IPS-18a (cell line): ENCODE results near the gene PIK3CB.

ENCODE experiments used
- H3K27ac ChIP-seq: one replicate; pipeline ENCODE4 v1.5.1; 2013; ENCODE audit warnings: low read length
- H3K27me3 ChIP-seq: one replicate; pipeline ENCODE4 v1.6.1; 2013; ENCODE audit warnings: mild to moderate bottlenecking, low read length; ENCODE audit not compliant: control insufficient read depth, insufficient read depth
- H3K36me3 ChIP-seq: one replicate; pipeline ENCODE4 v1.6.1; 2013; ENCODE audit warnings: low read depth, low read length; ENCODE audit not compliant: control insufficient read depth
- H3K4me1 ChIP-seq: one replicate; pipeline ENCODE4 v1.6.1; 2013; ENCODE audit warnings: low read depth, low read length; ENCODE audit not compliant: control insufficient read depth
- H3K4me3 ChIP-seq: one replicate; pipeline ENCODE4 v1.5.1; 2013; ENCODE audit warnings: low read length
- H3K9ac ChIP-seq: one replicate; pipeline ENCODE4 v1.6.1; 2013; ENCODE audit warnings: mild to moderate bottlenecking, low read length, moderate library complexity
- H3K9me3 ChIP-seq: one replicate; pipeline ENCODE4 v1.6.1; 2013; ENCODE audit warnings: low read depth, low read length; ENCODE audit not compliant: control insufficient read depth

The PIK3CB gene

DNA sequence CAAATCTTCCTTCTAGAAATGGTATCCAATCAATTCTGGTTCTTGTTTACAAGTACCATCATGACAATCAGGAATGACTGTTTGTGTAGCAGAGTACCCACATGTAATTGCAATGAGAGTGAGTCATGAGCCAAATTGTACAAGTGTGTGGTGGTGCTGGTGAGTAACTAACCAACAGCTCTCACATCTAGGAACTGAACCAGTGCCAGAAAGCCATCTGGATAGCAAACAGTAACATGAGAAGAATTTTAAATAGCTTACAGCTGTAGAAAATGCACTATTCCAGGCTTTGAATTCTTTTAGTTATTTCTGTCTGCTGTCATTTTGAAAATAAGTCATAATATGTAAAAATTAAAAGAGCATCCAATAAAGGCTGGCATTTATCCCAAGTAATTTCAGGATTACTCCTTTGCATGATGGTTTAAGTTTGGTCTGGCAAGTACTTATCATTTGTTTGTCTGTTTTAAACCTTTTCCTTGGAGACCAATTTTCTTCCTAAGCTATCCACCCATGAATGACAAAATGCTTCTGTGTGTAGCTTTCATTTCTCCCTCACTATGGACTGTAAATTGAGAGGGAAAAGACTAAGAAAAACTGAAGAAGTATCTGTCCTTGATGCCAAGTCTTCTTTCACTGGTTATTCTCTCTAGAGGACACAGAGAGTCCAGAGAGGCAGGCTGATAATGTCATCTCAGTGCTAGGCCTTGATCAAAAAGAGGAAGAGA lies 60.0 kb downstream of the PIK3CB start:
- Histone ChIP-seq H3K27ac (no peak overlapping the region), H3K27me3 (no peaks in the 10 kb centered on the region), H3K36me3 (no peaks in the 10 kb centered on the region), H3K9ac (no peak overlapping the region), H3K4me1 (no peaks in the 10 kb centered on the region), H3K4me3 (no peak overlapping the region), H3K9me3 (no peaks in the 10 kb centered on the region)

DNA sequence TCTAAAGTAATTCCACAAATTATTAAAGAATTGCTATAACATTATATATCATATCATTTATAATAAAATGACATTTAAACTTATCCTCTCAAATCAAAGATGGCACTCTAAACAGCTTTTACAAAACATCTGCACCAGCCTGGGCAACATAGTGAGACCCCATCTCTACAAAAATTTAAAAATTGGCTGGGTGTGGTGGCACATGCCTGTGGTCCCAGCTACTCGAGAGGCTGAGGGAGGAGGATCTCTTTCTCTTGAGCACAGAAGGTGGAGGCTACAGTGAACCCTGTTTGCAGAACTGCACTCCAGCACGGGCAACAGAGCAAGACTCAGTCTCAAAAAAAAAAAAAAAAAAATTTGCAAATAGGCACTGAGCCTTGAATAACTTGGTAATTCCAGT lies 63.1 kb downstream of the PIK3CB start:
- no peaks in the 10 kb centered on the region for H3K36me3 ChIP-seq
- H3K4me1 ChIP-seq, result no peaks in the 10 kb centered on the region
- H3K27me3 ChIP-seq, result no peaks in the 10 kb centered on the region
- no peak overlapping the region for H3K4me3 ChIP-seq
- H3K9ac ChIP-seq, result no peak overlapping the region
- peaks cover 3% of the 10 kb centered on the region for H3K9me3 ChIP-seq
- H3K27ac ChIP-seq, result no peak overlapping the region

DNA sequence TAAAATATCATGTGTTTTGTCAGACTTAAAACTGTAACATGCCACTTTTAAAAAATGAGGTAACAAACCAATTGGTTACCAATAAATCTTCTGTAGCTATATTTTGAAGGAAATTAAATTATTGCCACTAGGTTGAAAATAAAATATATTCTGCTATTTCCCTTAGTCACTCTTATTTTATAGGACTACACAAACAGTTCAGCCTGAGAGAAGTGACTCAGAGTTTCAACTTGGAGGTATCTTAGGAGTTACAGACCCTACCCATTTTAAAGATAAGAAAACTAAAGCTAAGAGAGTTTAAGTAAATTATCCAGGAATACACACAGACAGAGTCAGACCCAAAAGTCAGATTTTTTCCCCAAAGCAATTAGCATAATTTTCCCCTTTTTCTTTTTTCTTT lies 65.1 kb downstream of the PIK3CB start:
- Histone ChIP-seq H3K27ac (no peak overlapping the region), H3K4me3 (no peak overlapping the region), H3K9me3 (peaks cover 3% of the 10 kb centered on the region), H3K9ac (no peak overlapping the region), H3K4me1 (no peaks in the 10 kb centered on the region), H3K36me3 (no peaks in the 10 kb centered on the region), H3K27me3 (no peaks in the 10 kb centered on the region)

DNA sequence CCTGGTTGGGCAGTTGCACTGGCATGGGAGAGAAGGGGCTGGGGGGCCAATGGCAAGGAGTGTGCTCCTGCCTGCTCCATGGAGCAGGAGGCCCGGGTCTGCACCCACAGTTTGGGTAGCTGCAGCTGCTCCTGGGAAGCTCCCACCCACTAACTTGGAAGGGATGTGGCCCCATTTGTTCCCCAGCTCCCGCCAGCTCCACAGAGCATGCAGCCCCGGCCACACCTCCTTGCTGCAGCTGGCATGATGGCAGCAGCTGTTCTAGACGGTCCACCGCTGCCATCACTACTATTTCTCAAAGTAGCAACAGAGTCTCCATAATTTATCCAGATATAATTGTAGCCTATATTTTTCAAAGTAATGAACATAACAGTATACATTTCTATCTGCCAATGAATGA lies 65.8 kb downstream of the PIK3CB start:
- H3K9ac ChIP-seq, result no peak overlapping the region
- H3K4me3 ChIP-seq, result no peak overlapping the region
- H3K27me3 ChIP-seq, result no peaks in the 10 kb centered on the region
- H3K9me3 ChIP-seq, result peaks cover 3% of the 10 kb centered on the region
- H3K4me1 ChIP-seq, result no peaks in the 10 kb centered on the region
- no peaks in the 10 kb centered on the region for H3K36me3 ChIP-seq
- H3K27ac ChIP-seq, result no peak overlapping the region

DNA sequence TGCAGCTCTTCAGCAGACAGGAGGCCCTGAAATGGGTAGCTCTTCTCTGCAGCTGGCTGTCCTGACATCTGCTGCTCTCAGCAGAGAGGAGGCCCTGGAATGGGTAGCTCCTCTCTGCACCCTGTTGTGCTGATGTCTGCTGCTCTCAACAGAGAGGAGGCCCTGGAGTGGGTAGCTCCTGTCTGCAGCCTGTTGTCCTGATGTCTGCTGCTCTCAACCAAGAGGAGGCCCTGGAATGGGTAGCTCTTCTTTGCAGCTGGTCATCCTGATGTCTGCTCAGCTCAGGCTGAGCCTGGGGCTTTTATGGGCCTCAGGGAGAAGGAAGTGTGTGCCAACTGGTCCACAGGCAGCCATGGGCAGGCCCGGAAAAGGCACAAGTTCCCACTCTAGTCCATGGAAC lies 66.6 kb downstream of the PIK3CB start:
- no peaks in the 10 kb centered on the region for H3K4me1 ChIP-seq
- no peak overlapping the region for H3K4me3 ChIP-seq
- H3K9ac ChIP-seq, result no peak overlapping the region
- H3K27me3 ChIP-seq, result no peaks in the 10 kb centered on the region
- peaks cover 3% of the 10 kb centered on the region for H3K9me3 ChIP-seq
- H3K36me3 ChIP-seq, result no peaks in the 10 kb centered on the region
- H3K27ac ChIP-seq, result no peak overlapping the region

DNA sequence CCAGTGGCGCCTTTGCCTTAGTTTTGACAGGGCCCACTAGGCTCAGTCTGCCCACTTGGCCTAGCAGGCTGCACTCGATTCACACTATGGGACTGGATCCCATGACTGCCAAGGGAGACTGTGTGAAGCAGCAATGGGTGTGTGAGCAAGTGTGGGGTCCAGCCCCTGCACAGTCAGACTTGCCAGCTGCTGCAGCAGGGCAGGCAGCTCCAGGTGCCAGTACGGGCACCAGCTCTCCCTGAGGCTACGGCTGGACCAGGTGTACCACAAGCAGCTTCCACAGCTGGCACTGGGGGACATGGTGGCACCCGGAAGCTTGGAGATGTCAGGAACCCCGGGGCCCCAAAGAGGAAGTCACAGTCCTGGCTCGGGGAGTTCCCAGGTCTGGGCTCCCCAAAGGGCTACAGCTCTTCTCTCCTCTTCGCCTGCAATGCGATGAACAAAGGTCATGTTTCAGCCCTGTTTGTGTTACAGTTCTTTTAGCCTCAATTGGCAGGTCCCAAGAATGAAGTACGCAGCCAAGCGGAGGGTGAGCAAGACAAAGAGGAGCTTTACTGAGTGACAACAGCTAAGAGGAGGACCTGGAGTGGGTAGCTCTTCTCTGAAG lies 67.1 kb downstream of the PIK3CB start:
- no peak overlapping the region for H3K27ac ChIP-seq

DNA sequence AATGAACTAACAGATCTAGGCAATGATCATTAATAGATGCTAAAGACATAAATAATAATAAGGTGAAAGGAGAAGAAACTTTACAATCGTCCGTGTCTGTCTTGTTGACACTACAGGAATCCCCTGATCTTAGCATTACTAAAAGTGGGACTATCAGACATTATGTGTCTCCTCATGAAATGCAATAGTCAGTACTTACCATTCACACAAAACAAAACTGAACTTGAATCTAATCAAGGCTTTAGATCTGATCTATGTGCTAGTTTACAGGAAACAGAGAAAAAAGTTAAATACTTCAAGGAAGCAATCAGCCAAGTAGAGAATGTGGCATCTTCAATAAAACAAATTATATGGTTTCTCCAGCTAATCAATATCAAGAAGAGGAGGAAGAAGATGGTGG lies 73.7 kb downstream of the PIK3CB start:
- H3K36me3 ChIP-seq, result peaks cover 5% of the 10 kb centered on the region
- H3K27ac ChIP-seq, result no peak overlapping the region
- H3K27me3 ChIP-seq, result no peaks in the 10 kb centered on the region
- H3K9ac ChIP-seq, result no peak overlapping the region
- H3K4me3 ChIP-seq, result no peak overlapping the region
- H3K9me3 ChIP-seq, result no peaks in the 10 kb centered on the region
- no peaks in the 10 kb centered on the region for H3K4me1 ChIP-seq

More for the DNA sequence above, 67.1 kb downstream of the PIK3CB start:
- Histone ChIP-seq H3K36me3 (no peaks in the 10 kb centered on the region), H3K27me3 (no peaks in the 10 kb centered on the region), H3K4me3 (no peak overlapping the region), H3K9me3 (peaks cover 3% of the 10 kb centered on the region), H3K9ac (no peak overlapping the region), H3K4me1 (no peaks in the 10 kb centered on the region)

DNA sequence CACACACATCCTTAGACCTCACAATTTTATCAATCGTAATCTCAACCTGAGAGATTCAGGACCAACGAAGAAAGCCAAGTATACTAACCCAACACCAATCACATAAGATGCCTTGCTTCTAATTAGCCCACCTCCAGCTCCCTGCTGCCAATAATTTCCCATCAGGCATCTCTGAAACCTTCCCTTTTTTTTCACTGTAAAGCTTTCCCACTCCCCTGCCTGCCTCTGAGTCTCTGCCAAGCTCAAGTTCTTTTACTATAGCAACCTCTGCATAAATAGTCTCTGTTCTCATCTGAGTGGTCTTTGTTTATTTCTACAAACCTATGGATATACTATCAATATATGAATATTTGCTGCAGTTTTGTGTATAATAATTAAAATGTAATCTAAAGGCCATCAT lies 86.5 kb downstream of the PIK3CB start:
- Histone ChIP-seq H3K36me3 (peaks cover 4% of the 10 kb centered on the region), H3K9me3 (no peaks in the 10 kb centered on the region), H3K9ac (no peak overlapping the region)

DNA sequence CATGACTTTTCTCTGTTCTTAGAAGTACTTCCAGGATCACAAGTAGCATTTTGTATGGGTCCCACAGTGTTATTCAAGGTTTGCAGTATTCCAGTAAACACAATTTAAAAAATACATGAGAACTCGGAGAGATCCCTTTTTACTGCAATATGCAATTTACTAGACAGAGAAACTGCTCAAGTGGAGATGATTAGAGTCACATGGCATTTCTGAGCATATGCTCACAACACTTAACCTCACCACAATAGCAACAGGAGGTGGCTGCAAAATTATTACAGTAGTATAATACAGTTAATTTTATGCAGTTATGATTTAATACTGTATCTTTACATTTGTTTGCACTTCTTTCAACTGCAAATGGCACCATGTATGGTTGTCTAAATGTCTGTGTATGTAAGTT lies 87.5 kb downstream of the PIK3CB start:
- H3K4me1 ChIP-seq, result no peaks in the 10 kb centered on the region

More for the DNA sequence above, 86.5 kb downstream of the PIK3CB start:
- H3K27me3 ChIP-seq, result no peaks in the 10 kb centered on the region
- H3K4me1 ChIP-seq, result no peaks in the 10 kb centered on the region
- H3K4me3 ChIP-seq, result no peak overlapping the region
- no peak overlapping the region for H3K27ac ChIP-seq

DNA sequence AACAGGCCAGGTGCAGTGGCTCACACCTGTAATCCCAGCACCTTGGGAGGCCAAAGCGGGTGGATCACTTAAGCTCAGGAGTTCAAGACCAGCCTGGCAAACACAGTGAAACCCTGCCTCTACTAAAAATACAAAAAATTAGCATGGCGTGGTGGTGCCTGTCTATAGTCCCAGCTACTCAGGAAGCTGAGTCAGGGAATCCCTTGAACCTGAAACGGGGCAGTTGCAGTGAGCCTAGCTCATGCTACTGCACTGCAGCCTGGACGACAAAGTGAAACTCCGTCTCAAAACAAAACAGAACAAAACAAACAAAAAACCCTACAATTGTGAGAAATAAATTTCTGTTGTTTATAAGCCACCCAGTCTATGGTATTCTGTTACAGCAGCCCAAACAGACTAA lies 94.7 kb downstream of the PIK3CB start:
- Histone ChIP-seq H3K27ac (no peak overlapping the region), H3K9ac (no peak overlapping the region), H3K4me3 (no peak overlapping the region), H3K36me3 (no peaks in the 10 kb centered on the region), H3K9me3 (no peaks in the 10 kb centered on the region), H3K27me3 (no peaks in the 10 kb centered on the region), H3K4me1 (no peaks in the 10 kb centered on the region)

More for the DNA sequence above, 87.5 kb downstream of the PIK3CB start:
- H3K9me3 ChIP-seq, result no peaks in the 10 kb centered on the region
- peaks cover 4% of the 10 kb centered on the region for H3K36me3 ChIP-seq
- no peak overlapping the region for H3K27ac ChIP-seq
- H3K4me3 ChIP-seq, result no peak overlapping the region
- H3K27me3 ChIP-seq, result no peaks in the 10 kb centered on the region
- H3K9ac ChIP-seq, result no peak overlapping the region

DNA sequence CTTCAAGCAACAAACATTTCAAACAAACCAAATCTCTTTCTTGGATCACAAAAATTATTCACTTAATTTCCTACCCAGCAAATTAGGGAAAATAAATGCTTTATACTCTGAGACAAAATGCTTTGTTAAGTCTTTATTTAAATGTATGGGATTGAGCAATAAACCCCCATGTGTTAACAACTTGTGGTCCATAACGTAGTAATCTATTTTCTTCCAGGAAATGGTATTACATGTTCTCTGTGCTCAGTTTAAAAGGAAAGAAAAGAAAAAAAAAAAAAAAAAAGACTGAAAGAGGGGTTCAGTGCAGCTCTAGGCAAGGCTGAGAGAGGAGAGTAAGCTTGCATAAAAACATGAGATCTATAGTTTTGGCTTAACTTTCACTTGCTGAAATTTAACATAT lies 102.3 kb downstream of the PIK3CB start:
- H3K9ac ChIP-seq, result no peak overlapping the region
- H3K4me3 ChIP-seq, result no peak overlapping the region
- H3K27ac ChIP-seq, result no peak overlapping the region
- no peaks in the 10 kb centered on the region for H3K9me3 ChIP-seq
- H3K36me3 ChIP-seq, result peaks cover 7% of the 10 kb centered on the region
- H3K27me3 ChIP-seq, result no peaks in the 10 kb centered on the region
- H3K4me1 ChIP-seq, result no peaks in the 10 kb centered on the region
